HG03521 (cell line): Measurements from ENCODE around the gene HSDL2.
"Not testable (repeated sequence)": the region's sequence is repeated elsewhere in the genome, so short reads cannot be mapped to it uniquely, and the experiment has no call there.

Source experiments
- ATAC-seq: cut with Tn5 transposase; IDR thresholded peaks from one replicate; pipeline ENCODE4 v1.9.1; 2021; ENCODE audit warnings: mild to moderate bottlenecking, moderate library complexity; ENCODE audit not compliant: unreplicated experiment

HSDL2 gene

GRCh38 chr9:112365257-112365656 is 14.7 kb upstream of the HSDL2 start:
- not testable (repeated sequence) for ATAC-seq

DNA sequence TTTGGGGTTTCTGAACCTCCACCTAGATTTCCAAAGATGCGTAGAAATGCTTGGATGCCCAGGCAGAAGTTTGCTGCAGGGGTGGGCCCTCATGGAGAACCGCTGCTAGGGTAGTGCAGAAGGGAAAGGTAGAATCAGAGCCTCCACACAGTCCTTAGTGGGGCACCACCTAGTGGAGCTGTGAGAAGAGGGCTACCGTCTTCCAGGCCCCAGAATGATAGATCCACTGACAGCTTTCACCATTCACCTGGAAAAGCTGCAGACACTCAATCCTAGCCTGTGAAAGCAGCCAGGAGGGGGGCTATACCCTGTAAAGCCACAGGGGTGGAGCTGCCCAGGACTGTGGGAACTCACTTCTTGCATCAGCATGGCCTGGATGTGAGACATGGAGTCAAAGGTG is 13.3 kb upstream of the HSDL2 start:
- no peak for ATAC-seq

DNA sequence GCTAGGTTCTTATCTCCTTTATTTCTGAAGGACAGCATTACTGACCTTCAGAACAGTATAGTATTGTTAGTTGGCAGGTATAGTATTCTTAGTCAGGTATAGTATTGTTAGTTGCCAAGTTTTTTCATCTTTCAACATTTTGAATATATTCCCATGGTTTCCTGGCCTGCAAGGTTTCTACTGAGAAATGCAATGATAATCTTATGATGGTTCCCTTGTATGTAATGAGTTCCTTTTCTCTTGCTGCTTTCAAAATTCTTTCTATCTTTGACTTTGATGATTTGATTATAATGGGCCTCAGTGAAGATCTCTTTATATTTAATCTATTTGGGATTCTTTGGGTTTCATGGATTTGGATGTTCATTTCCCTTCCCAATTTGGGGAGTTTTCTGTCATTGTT is 12.4 kb upstream of the HSDL2 start:
- no peak for ATAC-seq

DNA sequence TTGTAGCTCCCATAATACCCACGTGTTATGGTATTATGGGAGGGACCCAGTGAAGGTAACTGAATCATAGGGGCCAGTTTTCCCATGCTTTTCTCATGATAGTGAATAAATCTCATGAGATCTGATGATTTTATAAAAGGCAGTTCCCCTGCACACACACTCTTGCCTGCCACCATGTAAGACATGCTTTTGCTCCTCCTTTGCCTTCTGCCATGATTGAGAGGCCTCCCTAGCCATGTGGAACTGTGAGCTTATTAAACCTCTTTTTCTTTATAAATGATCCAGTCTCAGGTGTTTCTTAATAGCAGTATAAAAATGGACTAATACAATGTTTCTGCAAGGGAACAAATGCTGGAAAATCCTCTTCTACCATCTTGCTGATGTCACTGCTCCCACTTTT is 10.1 kb upstream of the HSDL2 start:
- ATAC-seq, result no peak

DNA sequence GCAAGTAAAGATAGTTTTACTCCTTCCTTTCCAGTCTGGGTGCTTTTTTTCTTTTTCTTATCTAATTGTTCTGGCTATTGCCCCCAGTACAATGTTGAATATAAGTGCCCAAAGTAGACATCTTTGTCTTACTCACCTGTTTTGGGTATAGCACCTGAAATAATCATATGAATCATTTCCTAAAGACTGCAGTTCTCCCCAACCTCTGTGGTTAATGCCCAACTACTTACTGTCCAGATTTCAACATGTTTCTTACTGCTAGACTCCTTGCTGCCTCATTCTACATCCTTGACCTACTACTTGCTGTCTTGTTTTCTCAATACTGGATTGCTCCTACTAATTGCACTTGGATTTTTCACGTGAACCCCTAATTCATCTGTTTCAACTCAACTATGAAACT is 8.8 kb upstream of the HSDL2 start:
- ATAC-seq, result no peak

DNA sequence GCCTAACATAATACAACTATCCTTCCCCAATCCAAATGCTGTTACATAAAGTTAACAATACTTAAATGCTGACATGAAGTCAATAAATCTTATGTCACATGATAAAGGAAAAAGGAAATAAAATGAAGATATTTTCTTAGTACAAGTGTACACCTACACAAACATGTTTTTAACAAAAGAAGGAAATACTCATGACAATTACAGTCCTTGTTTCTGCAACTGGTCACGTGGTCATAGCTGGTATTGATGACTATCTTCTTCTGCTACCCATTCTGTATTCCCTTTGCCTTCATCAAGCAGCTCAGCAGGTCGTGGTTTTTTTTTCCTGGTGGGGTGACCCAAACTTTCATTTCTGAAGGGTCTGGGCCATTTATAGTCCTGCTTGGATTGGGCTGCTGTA is 6.2 kb upstream of the HSDL2 start:
- not testable (repeated sequence) for ATAC-seq

GRCh38 chr9:112374232-112374631 is 5.7 kb upstream of the HSDL2 start:
- ATAC-seq, result not testable (repeated sequence)

DNA sequence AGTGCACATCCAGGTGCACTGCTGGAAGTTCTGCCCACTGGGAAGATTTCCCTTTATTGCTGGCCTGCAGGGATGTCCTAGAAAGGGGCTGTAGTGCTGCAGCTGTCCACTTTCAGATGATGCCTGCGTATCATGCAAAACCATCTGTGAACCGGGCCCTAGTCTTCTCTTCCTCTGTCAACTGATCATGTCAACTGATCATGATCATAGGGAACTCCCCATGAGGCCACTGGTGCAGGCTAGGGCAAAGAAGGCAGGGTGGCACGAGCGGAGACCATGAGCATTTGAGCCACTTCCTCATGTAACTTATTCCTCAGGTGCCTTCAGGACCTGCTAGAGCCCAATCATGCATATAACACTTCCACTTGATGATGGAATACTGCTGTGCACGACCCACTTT is 4.5 kb upstream of the HSDL2 start:
- no peak for ATAC-seq

GRCh38 chr9:112377087-112377486 is 2.8 kb upstream of the HSDL2 start:
- ATAC-seq, result no peak

- no peak for ATAC-seq
Measured at GRCh38 chr9:112377684-112378327, 2.1 kb upstream of the HSDL2 start.

- peak; percentile 7 for ATAC-seq
Measured at GRCh38 chr9:112378328-112379176, 1.4 kb upstream of the HSDL2 start.

DNA sequence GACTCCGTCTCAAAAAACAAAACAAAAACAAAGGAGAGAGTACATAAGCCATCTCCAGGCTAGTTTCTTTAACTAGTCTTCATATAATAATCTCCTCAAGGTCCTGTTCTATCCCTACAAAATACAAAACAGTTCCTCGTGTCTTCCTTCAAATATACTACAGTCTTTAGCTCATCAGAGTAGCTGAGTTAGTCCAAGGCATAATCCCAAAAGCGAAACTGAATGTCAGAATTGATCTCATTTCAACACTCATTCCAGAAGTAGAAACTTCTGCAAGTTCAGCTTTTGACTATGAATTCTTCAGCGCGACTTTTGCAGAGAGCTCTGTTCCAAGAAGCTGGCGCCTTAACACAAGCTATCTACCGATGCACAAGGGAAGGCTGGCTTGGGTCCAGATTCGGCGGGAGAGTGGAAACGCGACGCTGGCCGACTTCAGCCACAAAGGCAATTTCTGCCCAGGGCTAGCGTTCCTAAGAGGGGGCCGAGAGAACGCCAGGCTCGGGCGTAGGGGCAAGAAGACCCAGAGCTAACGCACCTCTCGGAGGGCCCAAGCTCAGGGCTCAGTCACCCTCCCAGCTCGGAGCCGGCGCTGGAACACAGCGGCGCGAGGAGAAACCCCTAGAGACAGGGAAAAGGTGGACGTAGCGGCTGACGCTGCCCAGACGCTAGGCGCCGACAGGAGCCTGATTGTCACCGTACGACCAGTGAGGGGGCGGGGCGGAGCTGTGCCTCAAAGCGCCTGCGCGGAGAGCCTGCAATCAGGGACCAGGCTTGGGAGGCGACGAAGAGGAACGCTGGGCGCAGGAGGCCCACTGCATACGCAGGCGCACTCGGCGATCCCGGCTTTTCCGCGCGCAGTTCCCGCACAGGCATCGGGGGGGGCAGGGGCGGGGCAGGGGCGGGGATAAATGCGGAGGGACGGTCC is 469 bp upstream of the HSDL2 start:
- peak; percentile 86 for ATAC-seq

GRCh38 chr9:112380825-112381221 is 915 bp downstream of the HSDL2 start:
- no peak for ATAC-seq

GRCh38 chr9:112382066-112382465 is 2.2 kb downstream of the HSDL2 start:
- ATAC-seq, result no peak

DNA sequence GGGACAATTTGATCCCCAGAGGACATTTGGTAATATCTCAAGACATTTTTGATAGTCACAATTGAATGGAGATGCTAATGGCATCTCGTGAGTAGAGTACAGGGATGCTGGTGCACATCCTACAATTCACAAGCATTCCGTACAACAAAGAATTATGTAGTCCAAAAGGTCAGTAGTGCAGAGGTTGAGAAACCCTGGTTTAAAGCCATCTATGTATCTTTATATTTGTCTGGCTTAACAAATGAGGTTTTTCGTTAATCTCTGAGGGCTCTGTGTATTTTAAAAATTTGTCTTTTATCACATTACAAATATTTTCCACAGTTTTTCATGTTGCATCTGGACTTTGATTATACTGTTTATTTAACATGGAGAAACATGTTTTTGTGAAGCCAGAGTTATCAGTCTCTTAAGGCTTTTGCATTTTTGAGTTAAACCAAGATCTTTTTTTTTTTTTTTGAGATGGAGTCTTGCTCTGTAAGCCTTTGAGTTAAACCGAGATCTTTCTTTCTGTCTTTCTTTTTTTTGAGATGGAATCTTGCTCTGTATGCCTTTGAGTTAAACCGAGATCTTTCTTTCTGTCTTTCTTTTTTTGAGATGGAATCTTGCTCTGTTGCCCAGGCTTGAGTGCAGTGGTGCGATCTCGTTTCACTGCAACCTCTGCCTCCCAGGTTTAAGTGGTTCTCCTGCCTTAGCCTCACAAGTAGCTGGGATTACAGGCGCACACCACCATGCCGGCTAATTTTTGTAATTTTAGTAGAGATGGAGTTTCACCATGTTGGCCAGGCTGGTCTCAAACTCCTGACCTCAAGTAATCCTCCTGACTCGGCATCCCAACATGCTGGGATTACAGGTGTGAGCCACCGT is 2.8 kb downstream of the HSDL2 start:
- ATAC-seq, result no peak

GRCh38 chr9:112384219-112384618 is 4.3 kb downstream of the HSDL2 start:
- no peak for ATAC-seq

DNA sequence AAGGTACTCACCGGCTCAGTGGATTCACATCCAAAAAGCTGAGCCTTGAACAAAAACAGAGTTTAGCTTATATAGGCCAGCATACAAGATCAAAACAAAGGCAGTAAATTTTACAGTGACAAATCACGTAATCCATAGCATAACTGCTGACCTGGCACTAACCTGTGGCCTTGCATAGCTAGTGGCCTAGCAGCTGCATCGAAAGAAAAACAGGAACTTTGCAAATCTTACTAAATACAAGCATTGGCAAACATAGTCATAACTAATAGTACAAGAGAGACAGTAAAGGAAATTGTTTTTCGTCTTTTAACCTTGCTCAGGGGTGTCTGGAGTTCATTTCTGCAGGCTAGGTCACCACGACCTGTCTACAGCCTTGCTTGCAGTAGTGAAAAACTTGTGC is 4.8 kb downstream of the HSDL2 start:
- no peak for ATAC-seq

GRCh38 chr9:112387115-112387514 is 7.2 kb downstream of the HSDL2 start:
- ATAC-seq, result no peak

- not testable (repeated sequence) for ATAC-seq
Measured at GRCh38 chr9:112389897-112390296, 10.0 kb downstream of the HSDL2 start.

GRCh38 chr9:112391936-112392560 is 12.1 kb downstream of the HSDL2 start:
- ATAC-seq, result not testable (repeated sequence)
